ENCODE data around the gene DCAF11.
"Not testable (repeated sequence)": the region's sequence is repeated elsewhere in the genome, so short reads cannot be mapped to it uniquely, and the experiment has no call there.

Gene DCAF11

GRCh38 chr14:24096545-24097181, 17.9 kb upstream of the DCAF11 start:
- DNase-seq (ENCODE audit: low read depth, low spot score) = no peak

- no peak for DNase-seq (ENCODE audit: low read depth, low spot score)
Measured at GRCh38 chr14:24098229-24098926, 16.2 kb upstream of the DCAF11 start.

GRCh38 chr14:24098927-24099813, 15.4 kb upstream of the DCAF11 start:
- no peak for DNase-seq (ENCODE audit: low read depth, low spot score)

- DNase-seq (ENCODE audit: low read depth, low spot score) = no peak
Measured at GRCh38 chr14:24100197-24100981, 14.2 kb upstream of the DCAF11 start.

GRCh38 chr14:24100982-24101494, 13.5 kb upstream of the DCAF11 start:
- DNase-seq (ENCODE audit: low read depth, low spot score) = no peak

GRCh38 chr14:24102357-24103048, 12.1 kb upstream of the DCAF11 start:
- DNase-seq (ENCODE audit: low read depth, low spot score) = no peak

- DNase-seq (ENCODE audit: low read depth, low spot score) = no peak
Measured at GRCh38 chr14:24103451-24103850, 11.1 kb upstream of the DCAF11 start.

- DNase-seq (ENCODE audit: low read depth, low spot score) = not testable (repeated sequence)
Measured at GRCh38 chr14:24105609-24106239, 8.9 kb upstream of the DCAF11 start.

- DNase-seq (ENCODE audit: low read depth, low spot score) = no peak
Measured at GRCh38 chr14:24106672-24107271, 7.8 kb upstream of the DCAF11 start.

GRCh38 chr14:24108336-24108874, 6.2 kb upstream of the DCAF11 start:
- no peak for DNase-seq (ENCODE audit: low read depth, low spot score)

- DNase-seq (ENCODE audit: low read depth, low spot score) = no peak
Measured at GRCh38 chr14:24110060-24110459, 4.5 kb upstream of the DCAF11 start.

- DNase-seq (ENCODE audit: low read depth, low spot score) = no peak
Measured at GRCh38 chr14:24110523-24110922, 4.1 kb upstream of the DCAF11 start.

- DNase-seq (ENCODE audit: low read depth, low spot score) = no peak
Measured at GRCh38 chr14:24113379-24113800, 1.2 kb upstream of the DCAF11 start.

- DNase-seq (ENCODE audit: low read depth, low spot score) = peak; percentile 66
Measured at GRCh38 chr14:24113801-24114531, 611 bp upstream of the DCAF11 start.

- no peak for DNase-seq (ENCODE audit: low read depth, low spot score)
Measured at GRCh38 chr14:24115422-24116127, 998 bp downstream of the DCAF11 start.

- no peak for DNase-seq (ENCODE audit: low read depth, low spot score)
Measured at GRCh38 chr14:24116128-24116814, 1.7 kb downstream of the DCAF11 start.

GRCh38 chr14:24117179-24117578, 2.6 kb downstream of the DCAF11 start:
- DNase-seq (ENCODE audit: low read depth, low spot score) = no peak

GRCh38 chr14:24119691-24120090, 5.1 kb downstream of the DCAF11 start:
- no peak for DNase-seq (ENCODE audit: low read depth, low spot score)

Measured in activated CD4-positive, CD25-positive, alpha-beta regulatory T cell treated with anti-CD3 and anti-CD28 coated beads, Interleukin-2, amount 50 U/mL, for 16 hours (primary cell).